OCI-LY1 (cell line): ENCODE results near the gene TOX2.

Experiments
- H2AFZ ChIP-seq: fragments of 200-600 bp; sonication (generic), shearing (Covaris generic); 2 replicates; pipeline ENCODE4 v1.6.0; 2014; ENCODE audit warnings: antibody characterized with exemption, mild to moderate bottlenecking, low read length
- H3F3A ChIP-seq: fragments of 200-600 bp; sonication (generic), shearing (Covaris generic); 2 replicates; pipeline ENCODE4 v1.6.0; 2014; ENCODE audit warnings: mild to moderate bottlenecking, antibody characterized with exemption, low read length, moderate library complexity; ENCODE audit not compliant: insufficient read depth
- H3K27ac ChIP-seq: fragments of 200-600 bp; sonication (generic); 2 replicates; pipeline ENCODE4 v1.5.1; 2014; ENCODE audit warnings: low read length, mixed run types, mild to moderate bottlenecking, low read depth; ENCODE audit not compliant: poor library complexity, severe bottlenecking
- H3K27me3 ChIP-seq: fragments of 200-600 bp; sonication (generic); 2 replicates; pipeline ENCODE4 v1.6.0; 2014; ENCODE audit warnings: antibody characterized with exemption, mild to moderate bottlenecking, low read length, moderate library complexity; ENCODE audit not compliant: insufficient read depth
- H3K36me3 ChIP-seq: fragments of 200-600 bp; sonication (generic); 2 replicates; pipeline ENCODE4 v1.6.1; 2014; ENCODE audit warnings: mild to moderate bottlenecking, antibody characterized with exemption, low read length, moderate library complexity, mixed read lengths; ENCODE audit not compliant: insufficient read depth
- H3K4me1 ChIP-seq: fragments of 200-600 bp; sonication (generic); 2 replicates; pipeline ENCODE4 v1.5.1; 2014; ENCODE audit warnings: mild to moderate bottlenecking, low read length, moderate library complexity; ENCODE audit not compliant: insufficient read depth, severe bottlenecking
- H3K4me2 ChIP-seq: fragments of 200-600 bp; sonication (generic), shearing (Covaris generic); 2 replicates; pipeline ENCODE4 v1.6.1; 2014; ENCODE audit warnings: low read length
- H3K4me3 ChIP-seq: fragments of 200-600 bp; sonication (generic); 2 replicates; pipeline ENCODE4 v1.5.1; 2014; ENCODE audit warnings: low read length, low read depth, mild to moderate bottlenecking, mixed read lengths; ENCODE audit not compliant: poor library complexity, severe bottlenecking
- H3K79me2 ChIP-seq: fragments of 200-600 bp; shearing (Covaris generic); 2 replicates; pipeline ENCODE4 v1.6.1; 2016; ENCODE audit warnings: mixed run types, low read length, mixed read lengths; ENCODE audit not compliant: insufficient read depth
- H3K9ac ChIP-seq: fragments of 200-600 bp; sonication (generic), shearing (Covaris generic); 2 replicates; pipeline ENCODE4 v1.6.1; 2014; ENCODE audit warnings: mild to moderate bottlenecking, low read length, mixed read lengths
- H3K9me2 ChIP-seq: fragments of 200-600 bp; sonication (generic), shearing (Covaris generic); 2 replicates; pipeline ENCODE4 v1.6.1; 2014; ENCODE audit warnings: low read depth, mild to moderate bottlenecking, low read length, mixed read lengths
- H3K9me3 ChIP-seq: fragments of 200-600 bp; shearing (Covaris generic); 2 replicates; pipeline ENCODE4 v1.6.1; 2014; ENCODE audit warnings: low read length, mixed read lengths
- H4K20me1 ChIP-seq: fragments of 200-600 bp; sonication (generic), shearing (Covaris generic); 2 replicates; pipeline ENCODE4 v1.6.0; 2016; ENCODE audit warnings: mild to moderate bottlenecking, low read length; ENCODE audit not compliant: insufficient read depth
- CTCF ChIP-seq: fragments of 200-600 bp; sonication (generic), shearing (Covaris generic); IDR thresholded peaks from 2 replicates; pipeline ENCODE4 v1.5.1; 2017; ENCODE audit warnings: mild to moderate bottlenecking, antibody characterized with exemption, low read length, moderate library complexity, mixed read lengths
- EZH2 ChIP-seq: fragments of 200-600 bp; sonication (generic), shearing (Covaris generic); IDR thresholded peaks from 2 replicates; pipeline ENCODE4 v1.8.0; 2017; ENCODE audit warnings: borderline replicate concordance, mixed run types, mild to moderate bottlenecking, antibody characterized with exemption, low read length, moderate library complexity, mixed read lengths

The TOX2 gene

GRCh38 chr20:44053046-44053445, 138.4 kb downstream of the TOX2 start:
- H3K4me1 ChIP-seq, result no peaks in the 10 kb centered on the region
- no peak overlapping the region for H2AFZ ChIP-seq
- H3K9me2 ChIP-seq, result no peaks in the 10 kb centered on the region
- H3K9ac ChIP-seq, result no peak overlapping the region
- no peaks in the 10 kb centered on the region for H4K20me1 ChIP-seq
- no peaks in the 10 kb centered on the region for H3K27me3 ChIP-seq
- H3K27ac ChIP-seq, result no peak overlapping the region
- H3K36me3 ChIP-seq, result no peaks in the 10 kb centered on the region; the same call in 1 of the 2 replicates
- TF ChIP-seq EZH2, result no peak
- TF ChIP-seq CTCF, result no peak
- no peak overlapping the region for H3K4me2 ChIP-seq
- no peak overlapping the region for H3K4me3 ChIP-seq
- no peaks in the 10 kb centered on the region for H3K9me3 ChIP-seq
- H3F3A ChIP-seq, result no peaks in the 10 kb centered on the region
- H3K79me2 ChIP-seq, result no peaks in the 10 kb centered on the region

- H3K9me3 ChIP-seq, result no peaks in the 10 kb centered on the region
- H3K79me2 ChIP-seq, result no peaks in the 10 kb centered on the region
- H4K20me1 ChIP-seq, result no peaks in the 10 kb centered on the region
- H3K36me3 ChIP-seq, result no peaks in the 10 kb centered on the region; the same call in 1 of the 2 replicates
- no peak overlapping the region for H3K9ac ChIP-seq
- no peak overlapping the region for H3K4me3 ChIP-seq
- no peaks in the 10 kb centered on the region for H3F3A ChIP-seq
- no peak overlapping the region for H3K4me2 ChIP-seq
- no peaks in the 10 kb centered on the region for H3K4me1 ChIP-seq
- no peaks in the 10 kb centered on the region for H3K9me2 ChIP-seq
- no peaks in the 10 kb centered on the region for H3K27me3 ChIP-seq
- H2AFZ ChIP-seq, result no peak overlapping the region
- no peak overlapping the region for H3K27ac ChIP-seq
- TF ChIP-seq EZH2 (no peak), CTCF (no peak)
Observed at GRCh38 chr20:44054118-44054517, 139.5 kb downstream of the TOX2 start.

- Histone ChIP-seq H3K27me3 (no peaks in the 10 kb centered on the region), H3K4me3 (no peak overlapping the region), H3K79me2 (no peaks in the 10 kb centered on the region), H3K4me1 (no peaks in the 10 kb centered on the region), H2AFZ (no peak overlapping the region), H3K9me2 (no peaks in the 10 kb centered on the region), H3K9ac (no peak overlapping the region), H3K4me2 (no peak overlapping the region), H3F3A (no peaks in the 10 kb centered on the region), H3K9me3 (no peaks in the 10 kb centered on the region), H4K20me1 (no peaks in the 10 kb centered on the region), H3K36me3 (no peaks in the 10 kb centered on the region; the same call in 1 of the 2 replicates), H3K27ac (no peak overlapping the region)
- no peak for TF ChIP-seq EZH2
- TF ChIP-seq CTCF, result no peak
Observed at GRCh38 chr20:44054849-44055248, 140.2 kb downstream of the TOX2 start.
